NCI-H2029 treated with DMSO at 0.1 percent for 48 hours (cell line): ENCODE results near the gene DPYSL3.

Experiments
- DNase-seq: peaks from one replicate; lab custom pipeline; 2025; lab: John Stamatoyannopoulos, UW

Gene DPYSL3

DNA sequence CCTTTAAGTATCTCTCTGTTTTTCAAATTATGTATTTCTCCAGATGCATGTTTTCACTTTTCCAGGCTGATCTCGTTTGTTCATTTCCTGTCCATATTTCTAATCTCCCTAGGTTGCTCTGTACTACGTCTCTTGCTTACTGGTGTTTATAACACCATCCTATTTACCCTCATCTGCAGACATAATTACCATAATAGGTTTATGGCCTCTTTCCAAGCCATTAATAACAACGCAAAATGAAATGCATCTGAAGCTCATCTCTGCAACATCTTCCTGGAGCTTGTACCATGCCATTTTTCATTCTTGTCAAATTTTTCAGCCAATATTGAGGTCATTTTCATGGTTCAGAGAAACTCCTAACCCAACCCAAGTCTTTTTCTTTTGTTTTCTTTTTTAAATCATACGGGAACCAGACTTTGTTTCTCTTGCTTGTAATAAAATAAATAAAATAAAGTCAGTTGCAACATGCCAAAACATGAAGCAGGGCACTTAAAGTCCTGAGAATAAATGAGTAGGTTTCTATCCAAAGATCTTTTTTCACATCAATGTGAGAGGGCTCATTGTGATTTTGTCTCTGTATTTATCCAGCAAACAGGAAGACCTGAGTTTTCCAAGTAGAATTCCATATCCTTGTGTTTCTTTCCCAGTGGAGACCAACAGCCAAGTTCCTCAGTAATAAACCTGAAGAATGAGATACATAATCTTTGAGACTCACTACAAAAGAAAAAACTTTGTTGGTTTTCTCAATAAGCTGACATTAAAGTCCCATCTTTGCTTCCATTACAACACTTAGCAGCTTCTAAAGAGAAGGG, 37.0 kb downstream of the DPYSL3 start:
- no peak for DNase-seq

GRCh38 chr5:147467973-147468508, 41.8 kb downstream of the DPYSL3 start:
- DNase-seq, result no peak

- no peak for DNase-seq
These were observed 43.4 kb downstream of the DPYSL3 start for GRCh38 chr5:147466360-147466980.

DNA sequence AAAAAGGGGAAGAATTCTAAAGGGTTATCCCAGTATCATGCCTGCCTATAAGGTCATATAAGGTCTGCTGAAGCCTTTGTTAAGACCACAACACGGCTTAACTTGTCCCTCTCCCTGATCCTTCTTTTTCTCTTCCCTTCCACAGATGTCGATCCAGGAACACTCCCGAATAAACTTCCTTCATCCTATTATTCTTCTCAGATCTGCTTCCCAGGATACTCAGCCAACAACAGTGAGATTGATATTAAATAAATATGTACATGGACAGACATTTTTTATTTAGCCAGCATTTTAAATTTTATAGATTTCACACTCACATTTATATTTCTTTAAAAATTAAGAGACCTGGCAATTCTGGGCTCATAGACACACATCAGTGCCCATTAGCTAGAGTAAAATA, 44.1 kb downstream of the DPYSL3 start:
- DNase-seq, result no peak

- no peak for DNase-seq
These were observed 45.7 kb downstream of the DPYSL3 start for GRCh38 chr5:147464211-147464610.

- no peak for DNase-seq
These were observed 48.0 kb downstream of the DPYSL3 start for GRCh38 chr5:147461915-147462314.

- no peak for DNase-seq
These were observed 49.5 kb downstream of the DPYSL3 start for GRCh38 chr5:147460380-147460779.

GRCh38 chr5:147458581-147458980, 51.3 kb downstream of the DPYSL3 start:
- no peak for DNase-seq

DNA sequence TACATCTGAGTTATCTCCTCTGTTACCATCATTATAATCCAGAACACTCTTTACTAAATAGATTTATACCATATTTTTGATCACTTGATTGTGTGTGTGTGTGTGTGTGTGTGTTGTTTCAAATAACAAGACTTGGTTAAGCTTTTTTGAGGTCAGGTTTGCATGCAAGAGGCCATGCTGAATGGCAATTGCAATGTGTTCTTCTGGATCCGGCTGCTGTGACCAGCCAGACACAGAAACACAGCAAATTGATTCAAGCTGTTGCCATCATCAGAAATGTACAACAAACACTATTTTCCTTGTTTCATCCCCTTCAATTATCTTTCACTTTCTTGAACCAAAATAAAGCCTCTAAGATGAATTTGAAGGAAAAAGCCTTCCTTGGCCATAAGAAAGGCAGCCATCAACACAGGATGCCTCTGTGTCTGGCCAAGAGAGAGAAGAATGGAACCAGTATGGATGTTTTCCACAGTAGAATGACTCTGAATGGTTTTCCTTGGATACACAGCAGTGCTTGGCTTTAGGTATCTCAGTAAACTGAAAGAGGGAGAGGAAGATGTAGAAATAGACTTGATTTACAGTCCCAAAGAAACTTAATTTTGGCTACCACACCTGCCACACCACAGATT, 53.9 kb downstream of the DPYSL3 start:
- DNase-seq, result no peak

- no peak for DNase-seq
These were observed 54.7 kb downstream of the DPYSL3 start for GRCh38 chr5:147454996-147455677.

- peak; percentile 63 for DNase-seq
These were observed 55.7 kb downstream of the DPYSL3 start for GRCh38 chr5:147453875-147454814.

DNA sequence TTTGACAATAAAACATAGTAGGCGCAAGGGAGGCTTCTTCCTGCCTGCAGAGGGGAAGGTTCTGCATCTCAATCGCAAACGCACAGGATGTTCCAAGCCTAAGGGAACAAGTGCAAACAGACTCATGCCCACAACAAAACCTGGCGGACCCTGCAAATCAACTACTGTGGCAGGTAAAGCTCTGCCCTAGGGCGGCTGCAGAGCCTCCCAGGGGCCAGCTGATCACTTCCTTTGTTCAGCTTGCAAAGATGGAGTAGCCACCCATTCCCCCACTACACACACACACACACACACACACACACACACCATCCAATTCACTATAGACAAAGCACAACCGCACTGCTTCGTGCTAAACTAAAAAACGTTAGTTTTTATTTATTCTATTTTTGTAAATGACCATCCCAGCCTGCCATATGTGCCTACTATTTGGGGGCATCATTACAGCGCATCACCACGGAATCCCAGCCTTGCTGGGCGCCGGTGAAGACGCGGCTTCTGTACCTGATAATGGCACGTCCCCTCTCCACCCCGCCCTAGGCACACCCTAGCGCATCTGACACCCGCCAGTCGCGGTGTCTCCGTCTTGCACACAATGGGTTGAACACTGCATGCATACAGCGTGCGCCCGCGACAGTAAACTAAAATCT, 57.6 kb downstream of the DPYSL3 start:
- DNase-seq, result peak; percentile 44

DNA sequence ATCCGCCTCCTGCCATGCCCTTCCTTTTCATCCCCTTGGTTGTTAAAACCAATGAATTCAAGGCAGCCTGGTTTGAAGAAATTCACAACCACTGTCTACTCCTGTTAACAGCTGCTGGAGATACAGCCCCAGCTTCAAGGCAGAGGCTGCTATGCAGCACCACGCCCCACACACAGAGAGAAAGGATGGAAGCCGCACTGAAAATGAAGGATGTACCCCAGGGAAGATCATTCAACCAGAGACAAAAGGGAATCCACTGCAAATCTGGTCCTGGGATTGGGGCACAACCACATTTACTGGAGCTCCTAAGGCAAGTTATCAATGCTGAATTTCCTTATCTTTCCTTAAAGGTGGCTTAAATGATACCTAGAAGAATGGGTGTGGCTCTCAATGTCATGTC, 58.7 kb downstream of the DPYSL3 start:
- DNase-seq, result no peak

DNA sequence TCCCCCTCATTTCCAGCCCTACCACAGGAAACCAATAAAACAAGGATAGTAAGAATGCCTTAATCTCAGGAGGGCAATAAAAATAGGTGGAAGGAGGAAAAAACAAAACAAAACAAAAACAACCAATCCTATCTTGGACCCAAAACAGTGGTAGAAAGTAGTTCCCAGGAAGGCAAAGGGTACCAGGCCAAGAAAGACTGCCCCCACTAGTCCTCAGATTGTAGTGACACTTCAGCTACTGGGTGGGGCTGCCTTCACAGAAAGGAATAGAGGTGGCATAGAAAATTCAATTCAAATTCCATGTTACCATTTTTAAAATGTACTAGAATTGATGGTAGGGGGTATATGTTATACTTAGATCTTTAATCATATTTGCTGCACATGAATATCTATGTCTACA, 59.3 kb downstream of the DPYSL3 start:
- no peak for DNase-seq

- DNase-seq, result no peak
These were observed 61.1 kb downstream of the DPYSL3 start for GRCh38 chr5:147448766-147449165.

DNA sequence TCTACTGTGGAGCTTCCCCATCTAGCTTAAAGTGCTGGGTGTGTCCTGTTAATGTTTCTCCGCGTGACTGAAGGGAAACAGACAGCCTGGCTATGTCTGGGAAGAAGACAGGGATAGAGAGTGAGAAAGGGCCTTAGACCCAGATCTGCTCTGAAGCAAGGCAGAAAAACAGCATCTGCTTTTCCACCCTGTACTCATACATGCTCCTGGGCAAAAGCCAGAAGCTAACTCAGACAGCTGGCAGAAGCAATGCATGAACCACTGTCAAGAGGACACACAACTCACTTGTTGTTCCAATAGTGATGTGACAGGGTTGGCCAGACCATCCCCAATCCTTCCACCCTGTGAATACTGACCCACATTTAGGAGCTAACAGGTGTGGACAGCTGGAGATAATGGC, 63.3 kb downstream of the DPYSL3 start:
- no peak for DNase-seq

GRCh38 chr5:147445917-147446316, 64.0 kb downstream of the DPYSL3 start:
- no peak for DNase-seq

GRCh38 chr5:147445090-147445489, 64.8 kb downstream of the DPYSL3 start:
- DNase-seq, result no peak

DNA sequence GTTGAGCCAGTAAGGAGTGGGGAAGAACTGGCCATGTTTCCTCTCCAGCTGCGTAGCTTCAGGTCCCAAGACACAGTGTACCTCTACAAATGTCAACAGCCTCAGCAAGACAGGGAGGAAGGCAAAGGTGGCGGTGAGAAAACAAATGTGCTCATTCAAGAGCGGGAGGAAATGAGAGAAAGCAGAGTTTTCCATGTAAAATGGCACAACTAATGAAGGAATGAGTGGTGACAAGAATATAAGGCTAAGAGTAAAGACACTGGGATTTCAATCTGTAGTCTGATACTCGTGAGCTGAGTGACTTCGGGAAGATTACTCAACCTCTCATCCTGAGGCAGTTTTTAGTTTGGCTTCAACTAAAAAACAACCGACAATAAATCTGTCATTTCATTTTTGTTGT, 67.6 kb downstream of the DPYSL3 start:
- DNase-seq, result no peak

- DNase-seq, result no peak
These were observed 68.6 kb downstream of the DPYSL3 start for GRCh38 chr5:147441191-147441695.

DNA sequence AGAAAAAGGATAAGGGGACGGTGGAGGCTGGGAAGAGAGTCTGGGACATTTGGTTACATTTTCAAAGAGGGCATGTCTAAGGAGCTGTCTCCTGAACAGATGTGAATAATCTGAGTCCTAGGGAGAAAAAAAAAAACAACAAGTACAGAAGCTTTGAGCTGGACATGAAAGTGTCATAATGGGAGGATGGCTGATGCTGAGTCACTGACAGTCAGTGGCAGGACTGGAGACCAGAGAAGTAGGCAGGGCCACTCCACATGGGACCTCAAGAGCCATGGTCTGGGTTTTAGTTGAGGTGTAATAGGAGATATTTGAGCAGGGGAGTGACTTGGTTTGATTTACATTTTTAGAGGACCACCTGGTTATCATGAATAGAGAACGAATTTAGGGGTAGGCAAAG, 70.6 kb downstream of the DPYSL3 start:
- no peak for DNase-seq
